H1 (cell line): ENCODE measurements around the gene ABCA13. TPM values are rescaled to one million over a fixed set of nuclear protein-coding genes. Genes with fewer than 3 reads are reported as not detected.
"Not testable (repeated sequence)": the region's sequence is repeated elsewhere in the genome, so short reads cannot be mapped to it uniquely, and the experiment has no call there.

Experiments used
- CTCF ChIA-PET: fragments of 300-600 bp; sonication (Branson Sonifier 250); formaldehyde crosslinking; loops from one replicate; lab custom pipeline; 2021; ENCODE audit not compliant: partially characterized antibody; lab: Charles Lee
- POLR2A ChIA-PET: fragments of 300-600 bp; sonication (Branson Sonifier 250); formaldehyde crosslinking; loops from one replicate; lab custom pipeline; 2021; ENCODE audit warnings: inconsistent platforms; ENCODE audit not compliant: partially characterized antibody; lab: Charles Lee
- DNase-seq, 2 experiments: peaks; one replicate each; pipeline versions ENCODE4 v3.0.0 to v3.0.0-alpha.2; 2010 to 2022; ENCODE audit warnings: low spot score in 2 of 2, low read depth in 1 of 2, mixed read lengths in 1 of 2
- FAIRE-seq: peaks from 2 replicates; lab custom pipeline; 2011; peaks lifted over from hg19 to GRCh38; lab: Jason Lieb, UNC
- H2AFZ ChIP-seq: 2 replicates; pipeline ENCODE4 v1.8.1; 2012; ENCODE audit warnings: low read length, inconsistent platforms
- H2AK5ac ChIP-seq: 2 replicates; pipeline ENCODE4 v1.6.1; 2013; ENCODE audit warnings: low read depth, low read length
- H2BK120ac ChIP-seq: replicated peaks from 2 replicates; pipeline ENCODE3; 2013; ENCODE audit warnings: low read depth, low read length, inconsistent platforms
- H2BK12ac ChIP-seq: 2 replicates; pipeline ENCODE4 v1.6.1; 2013; ENCODE audit warnings: low read depth, low read length
- H2BK15ac ChIP-seq: 2 replicates; pipeline ENCODE4 v1.6.1; 2013; ENCODE audit warnings: low read length
- H2BK20ac ChIP-seq: 2 replicates; pipeline ENCODE4 v1.6.1; 2013; ENCODE audit warnings: low read length
- H2BK5ac ChIP-seq: 2 replicates; pipeline ENCODE4 v1.6.1; 2013; ENCODE audit warnings: low read depth, low read length
- H3K14ac ChIP-seq: 2 replicates; pipeline ENCODE4 v1.6.1; 2013; ENCODE audit warnings: inconsistent platforms; ENCODE audit not compliant: insufficient read length
- H3K18ac ChIP-seq: 2 replicates; pipeline ENCODE4 v1.6.1; 2013; ENCODE audit warnings: low read length; ENCODE audit errors: extremely low read depth
- H3K23ac ChIP-seq: 2 replicates; pipeline ENCODE4 v1.6.1; 2013; ENCODE audit warnings: inconsistent platforms; ENCODE audit not compliant: insufficient read length
- H3K23me2 ChIP-seq: 2 replicates; pipeline ENCODE4 v1.6.1; 2013; ENCODE audit warnings: low read depth, low read length
- H3K27ac ChIP-seq: 2 replicates; pipeline ENCODE4 v1.6.1; 2011; ENCODE audit warnings: low read depth, low read length, inconsistent platforms
- H3K27me3 ChIP-seq, 4 experiments: replicated peaks in 1 of 4; 1 replicate in 1 of 4; 2 replicates in 3 of 4; pipeline versions ENCODE4 v1.6.1 to v1.8.1; 2011 to 2013; ENCODE audit warnings: low read length in 3 of 4, mild to moderate bottlenecking in 3 of 4, inconsistent platforms in 2 of 4, mixed read lengths in 2 of 4, moderate library complexity in 1 of 4; ENCODE audit not compliant: control insufficient read depth in 3 of 4, insufficient read depth in 3 of 4; ENCODE audit errors: extremely low read depth in 1 of 4
- H3K36me3 ChIP-seq, 4 experiments: 2 replicates each; pipeline versions ENCODE4 v1.6.1 to v1.8.1; 2011 to 2013; ENCODE audit warnings: mild to moderate bottlenecking in 4 of 4, low read length in 3 of 4, moderate library complexity in 2 of 4, control low read depth in 1 of 4, inconsistent platforms in 1 of 4; ENCODE audit not compliant: insufficient read depth in 4 of 4, control insufficient read depth in 2 of 4
- H3K4ac ChIP-seq: replicated peaks from 2 replicates; pipeline ENCODE3; 2013; ENCODE audit warnings: low read length, low read depth, mixed read lengths, inconsistent platforms; ENCODE audit not compliant: insufficient read length
- H3K4me1 ChIP-seq, 4 experiments: replicated peaks in 1 of 4; 1 replicate in 1 of 4; 2 replicates in 3 of 4; pipeline versions ENCODE4 v1.6.1 to v1.8.1; 2011 to 2013; ENCODE audit warnings: low read length in 3 of 4, inconsistent platforms in 2 of 4, mixed read lengths in 1 of 4; ENCODE audit not compliant: insufficient read depth in 4 of 4, control insufficient read depth in 3 of 4
- H3K4me2 ChIP-seq, 2 experiments: 2 replicates each; pipeline versions ENCODE4 v1.6.1 to v1.8.1; 2011 to 2013; ENCODE audit warnings: low read depth in 2 of 2, low read length in 2 of 2, control low read depth in 1 of 2, inconsistent platforms in 1 of 2, mild to moderate bottlenecking in 1 of 2; ENCODE audit not compliant: insufficient read depth in 1 of 2
- H3K4me3 ChIP-seq, 4 experiments: fragments of 200-600, 300-600 bp in 1 of 4; sonication (generic), shearing (Covaris generic), sonication (Bioruptor Twin) in 1 of 4; 2 replicates each; pipeline versions ENCODE4 v1.5.1 to v1.8.1; 2011 to 2016; ENCODE audit warnings: low read length in 4 of 4, low read depth in 3 of 4, control low read depth in 2 of 4, inconsistent platforms in 2 of 4, mild to moderate bottlenecking in 2 of 4, mixed read lengths in 1 of 4, moderate library complexity in 1 of 4; ENCODE audit not compliant: insufficient read depth in 2 of 4; ENCODE audit errors: extremely low read depth in 1 of 4
- H3K56ac ChIP-seq: replicated peaks from 2 replicates; pipeline ENCODE3; 2013; ENCODE audit warnings: low read depth, mild to moderate bottlenecking, mixed read lengths, low read length, inconsistent platforms; ENCODE audit not compliant: insufficient read length
- H3K79me1 ChIP-seq: 2 replicates; pipeline ENCODE4 v1.6.1; 2013; ENCODE audit warnings: low read depth, low read length, control low read depth
- H3K79me2 ChIP-seq, 2 experiments: 2 replicates each; pipeline versions ENCODE4 v1.6.1 to v1.8.1; 2012 to 2013; ENCODE audit warnings: low read length in 2 of 2, mild to moderate bottlenecking in 2 of 2, inconsistent platforms in 1 of 2; ENCODE audit not compliant: insufficient read depth in 2 of 2, control insufficient read depth in 1 of 2
- H3K9ac ChIP-seq, 4 experiments: replicated peaks in 1 of 4; 1 replicate in 1 of 4; 2 replicates in 3 of 4; pipeline versions ENCODE4 v1.6.1 to v1.8.1; 2011 to 2013; ENCODE audit warnings: low read depth in 3 of 4, low read length in 3 of 4, control low read depth in 2 of 4, mild to moderate bottlenecking in 2 of 4, moderate library complexity in 2 of 4, inconsistent platforms in 1 of 4; ENCODE audit errors: extremely low read depth in 1 of 4
- H3K9me3 ChIP-seq, 2 experiments: 2 replicates each; pipeline versions ENCODE4 v1.6.1 to v1.8.1; 2012 to 2013; ENCODE audit warnings: mild to moderate bottlenecking in 2 of 2, moderate library complexity in 2 of 2, control low read depth in 1 of 2, inconsistent platforms in 1 of 2, low read depth in 1 of 2, low read length in 1 of 2, mixed read lengths in 1 of 2; ENCODE audit not compliant: insufficient read depth in 2 of 2
- H4K20me1 ChIP-seq, 2 experiments: replicated peaks in 1 of 2; 2 replicates each; pipeline versions ENCODE3 to v1.8.1; 2011 to 2013; ENCODE audit warnings: inconsistent platforms in 2 of 2, low read length in 2 of 2, mild to moderate bottlenecking in 1 of 2; ENCODE audit not compliant: insufficient read depth in 2 of 2, control insufficient read depth in 1 of 2
- H4K5ac ChIP-seq: 2 replicates; pipeline ENCODE4 v1.6.1; 2013; ENCODE audit warnings: low read length, low read depth, mixed read lengths, inconsistent platforms; ENCODE audit not compliant: insufficient read length
- H4K8ac ChIP-seq: 2 replicates; pipeline ENCODE4 v1.8.0; 2013; ENCODE audit warnings: mild to moderate bottlenecking, moderate library complexity, low read length, inconsistent platforms; ENCODE audit not compliant: insufficient read depth; ENCODE audit errors: extremely low read depth
- H4K91ac ChIP-seq: replicated peaks from 2 replicates; pipeline ENCODE3; 2013; ENCODE audit warnings: low read length, mixed read lengths, inconsistent platforms; ENCODE audit not compliant: insufficient read length
- MAX ChIP-seq: IDR thresholded peaks from 2 replicates; pipeline ENCODE4 v1.6.1; 2012; ENCODE audit warnings: inconsistent platforms
- WGBS, 2 experiments: shearing (Covaris generic) in 1 of 2; methylation state at CpG; one replicate each; pipeline versions ENCODE4 v1.1.6 to v1.1.7; 2013 to 2015; ENCODE audit warnings: low lambda C conversion rate in 2 of 2, mixed read lengths in 2 of 2, inconsistent platforms in 1 of 2, low coverage in 1 of 2, missing lambda C conversion rate in 1 of 2; ENCODE audit not compliant: insufficient replicate concordance in 2 of 2, insufficient coverage in 1 of 2, insufficient read length in 1 of 2; ENCODE audit errors: extremely low coverage in 1 of 2, missing lambda C conversion rate in 1 of 2; 5-methylcytosine and 5-hydroxymethylcytosine counted together
- polyA plus RNA-seq, 7 experiments: library from polyadenylated mRNA; depleted of rRNA in 3 of 7; stranded (reverse) in 5 of 7; unstranded in 2 of 7; fragments of >200 nt in 5 of 7; fragments of 200-250 nt in 2 of 7; gene quantifications; 1 replicate in 5 of 7; 2 replicates in 1 of 7; 4 replicates in 1 of 7; pipeline versions ENCODE4 v1.2.1 to v1.2.3, GENCODE V29; 2011 to 2013; ENCODE audit warnings: missing spikeins in 2 of 7, mixed read lengths in 2 of 7
- total RNA-seq: library from RNA; stranded (reverse); fragmentation: NEBNext Ultra II Directional; extraction: Animal tissue kit (Norgen Biotek cat#: 25700); gene quantifications from 2 replicates; pipeline ENCODE4 v1.2.1, GENCODE V29; 2021

ABCA13 gene
- total and polyA plus RNA-seq, 2 of the 8 experiments (the other 6 are each of a cell fraction or from before 2014, with no cell fraction given) = 0.07 to 0.09 TPM

- TF ChIP-seq MAX = no peak
Observed at GRCh38 chr7:48193421-48193820, 22.2 kb downstream of the ABCA13 start (continued).

GRCh38 chr7:48200946-48201589, 29.8 kb downstream of the ABCA13 start:
- H2AK5ac ChIP-seq, H3K79me1 ChIP-seq, H3K4me1 ChIP-seq, DNase-seq, H3K79me2 ChIP-seq, H4K20me1 ChIP-seq, H3K4me3 ChIP-seq, H2BK120ac ChIP-seq, H4K8ac ChIP-seq, H3K14ac ChIP-seq, H2AFZ ChIP-seq, H4K5ac ChIP-seq, H3K4ac ChIP-seq, H3K27me3 ChIP-seq, CTCF ChIA-PET, H2BK5ac ChIP-seq, POLR2A ChIA-PET, H3K9me3 ChIP-seq, H3K23me2 ChIP-seq, H3K56ac ChIP-seq, H3K9ac ChIP-seq, H4K91ac ChIP-seq, FAIRE-seq, H3K4me2 ChIP-seq, H2BK15ac ChIP-seq, H3K23ac ChIP-seq, H3K18ac ChIP-seq, H3K36me3 ChIP-seq, H3K27ac ChIP-seq, H2BK20ac ChIP-seq, H2BK12ac ChIP-seq: not testable (repeated sequence)
- 80% methylated on average over 19 of the region's 19 CpGs; no CpG with 5 or more reads in 1 of the 2 experiments for WGBS, 2 experiments
